HG03521 (cell line): ENCODE results near the gene KLF2.
A peak's percentile ranks its signal among the peaks of the same experiment; 100 is the strongest.
"Not testable (repeated sequence)": the region's sequence is repeated elsewhere in the genome, so short reads cannot be mapped to it uniquely, and the experiment has no call there.

Experiments
- ATAC-seq: cut with Tn5 transposase; IDR thresholded peaks from one replicate; pipeline ENCODE4 v1.9.1; 2021; ENCODE audit warnings: mild to moderate bottlenecking, moderate library complexity; ENCODE audit not compliant: unreplicated experiment

Gene KLF2

DNA sequence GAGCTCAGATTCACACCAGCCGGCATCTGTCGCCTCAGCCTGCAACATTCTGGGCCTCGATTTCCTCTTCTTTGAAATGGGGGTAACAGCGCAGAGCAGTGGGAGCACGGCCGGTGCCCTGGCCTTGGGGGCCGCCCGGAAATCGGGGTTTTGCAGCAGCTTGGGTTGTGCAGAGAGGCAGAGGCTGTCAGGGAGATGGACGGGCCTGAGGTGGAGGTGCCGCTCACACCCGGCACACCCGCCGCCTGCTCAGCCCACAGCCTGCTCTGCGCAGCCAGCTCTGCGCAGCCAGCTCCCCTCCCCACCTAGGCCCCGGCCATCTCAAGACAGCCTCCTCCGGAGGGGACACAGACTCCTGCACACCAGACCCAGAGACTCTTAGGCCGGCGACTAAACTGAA lies 10.6 kb downstream of the KLF2 start:
- no peak for ATAC-seq

DNA sequence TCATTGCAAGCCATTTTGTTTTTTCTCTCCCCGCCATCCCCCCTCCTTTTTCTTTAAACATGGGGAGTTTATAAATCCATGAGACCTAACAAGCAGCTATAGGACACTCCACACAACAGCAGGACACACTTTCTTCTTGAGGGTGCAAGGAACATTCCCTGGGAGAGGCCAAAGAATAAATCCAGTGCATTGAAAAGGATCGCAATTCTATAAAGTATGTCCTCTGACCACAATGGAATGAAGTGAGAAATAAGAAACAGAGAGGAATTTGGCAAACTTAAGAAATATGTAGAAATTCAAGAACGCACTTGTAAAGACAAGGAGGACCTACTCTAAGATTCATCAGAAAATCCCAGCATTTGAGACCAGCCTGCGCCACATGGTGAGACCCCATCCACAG lies 11.9 kb downstream of the KLF2 start:
- no peak for ATAC-seq

DNA sequence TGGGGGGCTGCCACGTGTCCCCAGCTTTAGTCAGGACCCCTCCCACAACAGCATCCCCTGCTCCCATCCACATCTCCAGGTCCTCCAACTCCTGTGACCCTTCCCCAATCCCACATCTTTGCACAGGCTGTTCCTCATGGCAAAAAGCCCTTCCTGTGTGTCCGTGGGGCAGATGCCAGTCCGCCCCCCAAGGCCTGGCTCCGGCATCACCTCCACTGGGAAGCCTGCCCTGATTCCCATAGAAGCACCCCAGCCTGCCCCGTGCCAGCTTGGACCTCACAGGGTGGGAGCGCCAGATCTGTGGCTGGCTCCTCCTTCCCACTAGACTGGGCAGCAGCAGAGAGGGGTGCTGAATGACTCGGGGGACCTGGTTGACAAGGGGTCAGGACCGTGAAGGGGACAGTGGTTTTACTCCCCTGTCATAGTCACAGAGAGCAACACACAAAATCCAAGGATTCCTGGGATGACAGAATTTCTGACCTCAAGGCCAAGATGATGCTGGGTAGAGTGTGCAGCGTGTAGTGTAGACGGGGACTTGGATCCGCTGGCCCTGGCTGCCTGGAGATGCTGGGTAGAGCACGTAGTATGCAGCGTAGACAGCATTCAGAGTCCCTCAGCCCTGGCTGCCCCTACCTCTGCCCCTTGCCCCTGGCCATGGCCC lies 13.3 kb downstream of the KLF2 start:
- ATAC-seq: no peak

GRCh38 chr19:16338470-16339360 lies 14.1 kb downstream of the KLF2 start:
- ATAC-seq: no peak

DNA sequence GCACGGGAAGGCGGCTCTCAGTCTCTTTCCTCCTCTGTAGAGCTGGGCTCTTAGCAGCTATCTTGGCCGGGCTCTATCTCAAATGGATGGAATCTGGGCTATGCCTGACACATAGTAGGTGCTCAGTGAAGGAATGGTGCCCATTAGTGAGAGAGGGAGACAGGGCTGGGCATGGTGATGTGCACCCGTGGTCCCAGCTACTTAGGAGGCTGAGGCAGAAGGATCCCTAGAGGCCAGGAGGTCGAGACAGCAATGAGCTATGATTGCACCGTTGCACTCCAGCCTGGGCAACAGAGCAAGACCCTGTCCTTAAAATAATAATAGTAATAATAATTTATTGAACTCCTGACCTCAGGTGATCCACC lies 14.7 kb downstream of the KLF2 start:
- ATAC-seq: no peak

DNA sequence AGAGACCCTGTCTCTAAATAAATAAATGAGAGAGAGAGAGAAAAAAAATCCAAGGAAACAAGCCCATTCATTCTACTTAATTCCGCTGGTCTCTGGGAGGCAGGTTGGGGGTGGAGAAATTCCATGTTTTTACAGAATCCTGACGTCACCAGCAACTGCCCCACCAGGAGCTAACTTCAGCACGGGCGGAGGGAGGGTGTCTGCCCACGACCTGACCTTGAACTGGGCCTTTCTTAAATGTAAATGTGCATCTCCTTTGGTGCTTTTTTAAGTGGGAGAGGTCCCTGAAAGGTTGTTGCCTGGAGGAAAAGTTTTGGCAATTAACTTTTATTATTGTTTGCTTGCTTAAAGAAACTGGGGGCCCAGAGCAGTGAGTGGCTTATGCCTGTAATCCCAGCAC lies 15.5 kb downstream of the KLF2 start:
- no peak for ATAC-seq

DNA sequence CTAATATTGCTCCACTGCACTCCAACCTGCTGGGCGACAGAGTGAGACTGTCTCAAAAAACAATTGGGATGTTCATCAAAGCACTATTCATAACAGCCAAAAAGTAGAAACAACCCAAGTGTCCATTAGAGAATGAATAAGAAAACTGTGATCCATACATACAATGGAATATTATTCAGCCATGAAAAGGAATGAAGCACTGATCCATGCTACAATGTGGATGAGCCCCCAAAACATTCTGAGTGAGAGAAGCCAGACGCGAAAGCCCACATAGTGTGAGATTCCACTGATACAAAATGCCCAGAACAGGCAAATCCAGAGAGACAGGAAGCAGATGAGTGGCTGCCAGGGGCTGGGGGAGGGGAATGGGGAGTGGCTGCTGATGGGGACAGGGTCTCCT lies 16.0 kb downstream of the KLF2 start:
- ATAC-seq: no peak

- ATAC-seq: peak; percentile 46
Measured at GRCh38 chr19:16342002-16342715, 17.5 kb downstream of the KLF2 start.

GRCh38 chr19:16343156-16343555 lies 18.5 kb downstream of the KLF2 start:
- no peak for ATAC-seq

GRCh38 chr19:16345457-16345856 lies 20.8 kb downstream of the KLF2 start:
- no peak for ATAC-seq

DNA sequence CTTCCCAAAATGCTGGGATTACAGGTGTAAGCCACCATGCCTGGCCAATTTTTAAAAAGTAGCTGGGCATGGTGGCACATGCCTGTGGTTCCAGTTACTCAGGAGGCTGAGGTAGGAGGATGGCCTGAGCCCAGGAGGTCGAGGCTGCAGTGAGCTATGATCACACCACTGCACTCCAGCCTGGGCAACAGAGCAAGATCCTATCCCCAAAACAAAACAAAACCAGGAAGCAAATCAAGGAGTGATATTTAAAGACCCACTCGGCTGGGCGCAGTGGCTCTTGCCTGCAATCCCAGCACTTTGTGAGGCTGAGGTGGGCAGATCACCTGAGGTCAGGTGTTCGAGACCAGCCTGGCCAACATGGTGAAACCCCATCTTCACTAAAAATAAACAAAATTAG lies 22.5 kb downstream of the KLF2 start:
- not testable (repeated sequence) for ATAC-seq

DNA sequence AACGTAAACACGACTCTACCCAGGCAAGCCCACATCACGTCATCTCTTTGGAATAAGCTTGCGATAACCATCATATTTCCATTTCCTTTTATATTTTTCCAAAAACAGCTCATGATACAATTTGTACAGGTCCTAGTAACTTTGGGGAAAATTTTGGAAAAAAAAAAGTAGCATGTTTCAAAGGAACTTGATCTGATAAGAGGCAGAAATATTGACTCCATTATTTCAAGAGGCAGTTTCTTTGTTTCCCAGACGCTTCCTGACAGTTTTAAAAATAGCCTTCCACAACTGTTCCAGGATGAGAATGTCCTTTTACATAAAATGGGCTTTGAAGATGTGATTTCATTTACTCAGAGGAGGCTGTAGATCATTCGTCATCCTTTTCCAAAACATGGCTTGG lies 23.1 kb downstream of the KLF2 start:
- no peak for ATAC-seq

- no peak for ATAC-seq
Measured at GRCh38 chr19:16349551-16350152, 25.0 kb downstream of the KLF2 start.

DNA sequence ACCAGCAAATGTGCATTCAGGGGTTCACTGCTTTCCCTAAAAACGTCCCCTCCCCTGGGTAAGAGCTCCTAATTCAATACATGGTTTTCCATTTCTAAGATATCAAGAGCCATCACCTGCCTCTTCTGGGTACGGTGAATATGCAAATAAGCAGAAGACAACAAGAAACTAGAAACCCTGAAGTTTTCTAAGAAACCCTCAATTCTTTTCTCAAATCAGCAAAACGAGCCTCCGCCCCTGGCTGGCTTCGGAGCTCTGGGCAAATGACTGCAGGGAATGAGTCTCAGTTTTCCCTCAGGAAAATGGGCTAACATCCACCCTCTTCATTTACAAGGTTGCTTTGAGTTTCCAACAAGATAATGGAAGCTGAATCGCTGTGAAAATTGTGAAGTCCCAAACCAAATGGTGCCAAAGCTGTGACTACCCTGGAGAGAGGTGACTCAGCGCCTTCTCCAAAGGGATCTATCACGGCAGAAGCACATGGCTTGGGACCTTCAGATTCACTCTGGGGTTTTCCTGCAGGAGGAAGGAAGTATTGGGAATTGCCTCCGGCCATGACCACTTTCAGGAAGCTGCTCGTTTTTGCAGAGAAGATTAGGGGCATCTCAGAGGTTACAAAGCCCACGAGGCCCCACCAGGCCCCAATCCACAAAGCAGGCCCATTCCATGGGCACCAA lies 26.6 kb downstream of the KLF2 start:
- ATAC-seq: no peak

DNA sequence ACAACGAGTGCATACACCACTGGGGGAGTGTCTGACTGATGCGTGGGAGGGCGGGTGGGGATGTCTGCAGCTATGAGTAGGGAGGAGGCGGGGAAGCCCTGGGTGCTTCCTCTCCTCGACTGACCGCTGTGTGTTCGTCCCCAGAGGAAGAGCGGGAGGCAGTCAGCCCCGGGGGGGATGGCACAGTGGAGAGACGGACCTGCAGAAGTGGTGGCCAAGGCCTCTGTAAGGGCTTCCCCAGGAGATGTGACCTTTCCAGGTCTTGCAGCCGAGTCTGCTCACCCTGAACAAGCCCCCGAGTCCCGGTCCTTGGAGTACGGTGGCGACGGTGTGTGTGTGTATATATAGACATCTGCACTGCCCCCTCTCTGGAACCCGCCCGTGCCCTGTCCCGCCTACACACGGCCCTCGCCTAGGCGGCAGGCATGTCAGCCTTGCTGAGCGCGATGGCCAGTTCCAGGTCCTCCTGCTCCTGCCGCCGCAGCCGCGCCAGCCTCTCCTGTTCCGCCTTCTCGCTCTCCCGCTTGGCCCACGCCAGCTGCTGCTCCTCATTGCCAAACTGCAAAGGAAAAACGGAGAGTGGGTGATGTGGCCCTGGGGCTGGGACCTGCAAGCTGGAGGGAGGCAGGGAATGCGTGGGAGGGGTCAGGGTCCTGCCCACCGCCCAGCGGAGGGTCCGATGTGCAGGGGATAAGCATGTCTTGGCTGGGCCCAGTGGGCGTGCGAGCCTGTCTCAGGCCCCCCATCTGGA lies 30.8 kb downstream of the KLF2 start:
- ATAC-seq: no peak

DNA sequence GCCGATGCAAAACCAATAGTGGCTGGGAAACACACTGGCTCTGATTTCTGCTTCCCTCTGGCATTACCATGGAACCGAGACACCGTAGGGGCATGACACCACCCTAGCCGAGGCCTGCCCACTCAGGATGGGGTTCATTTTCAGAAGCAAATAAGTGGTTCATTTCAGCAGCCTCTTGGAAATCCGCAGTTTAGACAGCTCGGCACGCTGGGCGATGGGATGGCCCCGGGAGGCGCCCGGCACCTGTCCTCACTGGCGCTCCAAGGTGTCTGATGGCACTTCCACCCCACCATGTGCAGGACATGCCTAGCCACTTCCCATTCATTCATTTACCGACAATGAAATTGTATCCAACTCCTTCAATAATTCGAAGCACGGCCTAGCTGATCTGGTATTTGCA lies 33.8 kb downstream of the KLF2 start:
- no peak for ATAC-seq

GRCh38 chr19:16359074-16359473 lies 34.4 kb downstream of the KLF2 start:
- ATAC-seq: no peak

- ATAC-seq: no peak
Measured at GRCh38 chr19:16359964-16360363, 35.3 kb downstream of the KLF2 start.

- no peak for ATAC-seq
Measured at GRCh38 chr19:16360738-16361137, 36.1 kb downstream of the KLF2 start.

DNA sequence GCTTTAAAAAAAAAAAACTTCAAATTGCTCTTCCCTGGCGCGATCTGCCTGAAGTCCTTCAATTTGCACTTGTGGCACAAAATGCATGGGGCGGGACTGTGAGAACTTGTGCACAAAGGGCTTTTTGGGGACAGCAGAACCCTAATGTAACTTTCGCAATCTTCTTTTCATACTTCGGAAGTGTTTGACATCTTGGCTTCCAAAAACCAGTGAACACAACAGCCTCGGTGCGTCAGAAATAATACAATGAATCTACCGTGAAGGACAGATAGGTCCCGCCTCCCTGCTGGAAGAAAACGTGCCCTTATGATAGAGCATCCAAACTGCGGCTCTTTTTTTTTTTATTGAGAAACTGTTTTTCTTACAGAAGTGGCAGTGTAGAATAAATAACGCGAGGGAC lies 36.6 kb downstream of the KLF2 start:
- no peak for ATAC-seq
